ENCODE measurements around the gene IGFBP1. TPM values are rescaled to one million over a fixed set of nuclear protein-coding genes. Genes with fewer than 3 reads are reported as not detected.

Gene IGFBP1
- total and polyA plus RNA-seq, 2 of the 13 experiments (the other 11 are each of a cell fraction or from before 2014, with no cell fraction given), result 5.4 to 885 TPM

- TF ChIP-seq HDAC2 (CRISPR knock-in tag; IDR thresholded peaks at IDR 0.05), result peak; percentile 28; the same call in 1 of the 2 replicates
- peak; percentile 47 for TF ChIP-seq PAXIP1 (CRISPR knock-in tag; conservative IDR thresholded peaks at IDR 0.05)
- peak; percentile 53; the same call in 1 of the 2 replicates for TF ChIP-seq MXD1 (CRISPR knock-in tag; IDR thresholded peaks at IDR 0.05)
- TF ChIP-seq ZBTB43 (CRISPR knock-in tag; conservative IDR thresholded peaks at IDR 0.05), result 0 out of 2 replicates have a peak, but pooled peaks have one; percentile 48
- peak; percentile 66 for TF ChIP-seq ZMYM3 (CRISPR knock-in tag; IDR thresholded peaks at IDR 0.05)
- peak; percentile 44; the same call in 1 of the 2 replicates for TF ChIP-seq ZNF605 (CRISPR knock-in tag; IDR thresholded peaks at IDR 0.05)
- TF ChIP-seq FOXM1 (CRISPR knock-in tag; IDR thresholded peaks at IDR 0.05), result no peak
- no peak for TF ChIP-seq ZNF644 (CRISPR knock-in tag; IDR thresholded peaks at IDR 0.05; ENCODE audit: low read depth)
- TF ChIP-seq TAF15 (IDR thresholded peaks at IDR 0.05; ENCODE audit: low read depth, low read length, poor library complexity, severe bottlenecking), result no peak
- no peak for TF ChIP-seq PLRG1 (conservative IDR thresholded peaks at IDR 0.05)
- peak; percentile 58; the same call in 1 of the 2 replicates for TF ChIP-seq ARID5B (CRISPR knock-in tag; IDR thresholded peaks at IDR 0.05)
- peak; percentile 91; the same call in 1 of the 2 replicates for TF ChIP-seq ZNF607 (CRISPR knock-in tag; IDR thresholded peaks at IDR 0.05; ENCODE audit: borderline replicate concordance)
- TF ChIP-seq ZFX (CRISPR knock-in tag; IDR thresholded peaks at IDR 0.05; ENCODE audit: low read depth), result peak; percentile 35; the same call in 1 of the 2 replicates
- TF ChIP-seq CTCF (CRISPR knock-in tag; IDR thresholded peaks at IDR 0.05), result peak; percentile 25; the same call in 1 of the 2 replicates
- no peak for TF ChIP-seq ZNF362 (CRISPR knock-in tag; IDR thresholded peaks at IDR 0.05; ENCODE audit: borderline replicate concordance)
Observed at GRCh38 chr7:45865594-45866410, 22.5 kb upstream of the IGFBP1 start (continued).

Data from HepG2 (cell line).